ENCODE results near the gene KIF25. TPM values are rescaled to one million over a fixed set of nuclear protein-coding genes. Genes with fewer than 3 reads are reported as not detected.
"Not testable (repeated sequence)": the region's sequence is repeated elsewhere in the genome, so short reads cannot be mapped to it uniquely, and the experiment has no call there.

Gene KIF25
- polyA plus RNA-seq, 5 donors: 10.9 to 13.7 (median 13.2) TPM

DNA sequence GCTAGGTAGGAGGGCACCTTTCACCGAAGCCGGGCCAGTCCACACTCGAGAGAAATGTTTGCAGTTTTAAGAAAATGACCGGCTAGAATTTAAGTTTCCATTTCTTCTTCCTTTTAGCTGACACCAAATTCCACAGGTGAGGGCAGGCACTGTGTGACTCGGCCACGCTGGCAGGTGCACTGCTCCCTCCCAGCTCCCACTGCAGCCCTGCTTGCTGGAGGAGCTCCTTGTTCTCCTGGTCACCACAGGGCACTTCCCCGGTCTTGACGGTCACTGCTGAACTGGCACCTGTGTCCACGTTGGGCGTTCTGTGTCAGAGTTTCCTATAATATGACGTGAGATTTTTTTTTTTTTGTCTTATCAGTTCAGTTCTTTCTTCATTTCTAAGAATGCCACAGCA lies 3.6 kb upstream of the KIF25 start:
- DNase-seq: no peak

DNA sequence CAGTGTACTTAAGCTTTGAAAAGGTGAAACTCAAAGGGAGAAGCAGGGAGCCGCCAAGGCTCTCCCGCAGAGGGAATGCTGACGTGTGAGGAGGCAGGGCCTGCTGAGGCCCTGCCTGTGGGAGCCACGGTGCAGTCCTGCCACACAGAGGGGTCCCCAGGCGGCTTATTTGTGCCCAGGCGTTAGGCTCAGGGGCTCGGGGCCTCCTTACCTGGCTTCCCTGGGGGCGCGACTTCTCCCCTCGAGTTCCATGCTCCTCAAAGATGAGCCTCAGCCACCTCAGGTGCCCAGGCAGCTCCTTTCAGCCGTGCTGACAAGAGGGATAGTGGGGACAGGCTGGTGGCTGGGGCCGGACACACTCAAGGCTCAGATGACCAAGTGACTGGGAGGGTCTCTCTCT lies 2.2 kb upstream of the KIF25 start:
- no peak for DNase-seq

GRCh38 chr6:167995731-167996151 lies 1.7 kb upstream of the KIF25 start:
- DNase-seq: no peak

DNA sequence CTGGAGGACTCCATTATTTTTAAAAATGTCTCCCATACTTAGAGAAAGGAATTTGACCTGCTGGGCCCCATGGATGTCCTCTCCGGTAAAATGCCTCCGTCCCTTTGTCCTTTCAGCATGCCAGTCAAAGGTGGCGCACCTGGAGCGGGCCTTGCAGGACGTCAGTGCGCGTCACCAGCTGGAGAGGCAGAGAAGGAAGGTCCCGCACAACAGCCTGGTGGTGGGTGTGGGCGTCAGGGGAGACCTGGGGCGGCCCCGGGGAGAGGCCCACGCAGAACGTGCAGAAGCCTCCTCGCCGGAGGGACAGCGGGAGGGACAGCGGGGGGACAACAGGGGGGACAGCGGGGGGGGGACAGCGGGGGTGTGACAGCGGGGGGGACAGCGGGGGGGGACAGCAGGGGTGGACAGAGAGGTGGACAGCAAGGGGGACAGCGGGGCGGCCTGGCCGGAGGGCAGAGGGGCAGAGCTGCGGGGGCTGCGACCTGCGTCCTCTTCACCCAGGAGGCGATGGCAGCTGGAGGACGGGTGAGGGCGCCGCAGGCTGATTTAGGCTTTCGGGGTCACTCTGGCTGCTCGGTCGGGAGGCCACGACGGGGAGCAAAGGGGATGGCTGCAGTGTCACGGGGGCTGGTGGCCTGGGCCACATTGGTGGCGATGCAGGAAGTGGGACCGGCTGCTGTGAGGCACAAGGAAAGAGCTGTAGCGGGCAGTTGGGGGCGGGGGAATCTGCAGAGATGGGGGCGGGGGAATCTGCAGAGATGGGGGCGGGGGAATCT lies 859 bp upstream of the KIF25 start:
- no peak for DNase-seq

- DNase-seq: no peak
Observed at GRCh38 chr6:167998215-167998614, 744 bp downstream of the KIF25 start.

DNA sequence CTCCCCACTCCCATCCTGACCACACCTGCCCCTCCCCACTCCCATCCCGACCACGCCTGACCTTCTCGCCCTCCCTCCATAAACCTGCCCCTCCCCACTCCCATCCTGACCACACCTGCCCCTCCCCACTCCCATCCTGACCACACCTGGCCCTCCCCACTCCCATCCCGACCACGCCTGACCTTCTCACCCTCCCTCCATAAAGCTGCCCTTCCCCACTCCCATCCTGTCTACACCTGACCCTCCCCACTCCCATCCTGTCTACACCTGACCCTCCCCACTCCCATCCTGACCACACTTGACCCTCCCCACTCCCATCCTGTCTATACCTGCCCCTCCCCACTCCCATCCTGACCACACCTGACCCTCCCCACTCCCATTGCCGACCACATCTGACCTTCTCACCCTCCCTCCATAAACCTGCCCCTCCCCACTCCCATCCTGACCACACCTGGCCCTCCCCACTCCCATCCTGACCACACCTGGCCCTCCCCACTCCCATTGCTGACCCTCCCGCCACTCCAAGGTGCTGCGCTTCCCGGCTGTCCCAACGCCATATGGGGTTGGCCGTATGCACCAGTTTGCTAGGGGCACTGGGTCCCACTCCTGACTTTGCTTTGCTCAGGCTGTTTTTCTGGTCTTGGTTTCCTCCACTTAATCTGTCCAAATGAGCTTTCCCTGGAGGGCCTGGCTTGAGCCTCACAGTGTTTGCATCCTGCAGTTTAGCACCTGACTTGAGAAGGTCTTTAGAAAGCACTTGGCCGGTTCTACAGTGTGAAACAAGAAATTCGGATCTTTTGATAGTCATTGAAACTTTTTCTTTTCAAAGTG lies 2.9 kb downstream of the KIF25 start:
- no peak for DNase-seq

GRCh38 chr6:168001029-168001332 lies 3.5 kb downstream of the KIF25 start:
- no peak for DNase-seq

GRCh38 chr6:168001514-168001913 lies 4.0 kb downstream of the KIF25 start:
- DNase-seq: not testable (repeated sequence)

DNA sequence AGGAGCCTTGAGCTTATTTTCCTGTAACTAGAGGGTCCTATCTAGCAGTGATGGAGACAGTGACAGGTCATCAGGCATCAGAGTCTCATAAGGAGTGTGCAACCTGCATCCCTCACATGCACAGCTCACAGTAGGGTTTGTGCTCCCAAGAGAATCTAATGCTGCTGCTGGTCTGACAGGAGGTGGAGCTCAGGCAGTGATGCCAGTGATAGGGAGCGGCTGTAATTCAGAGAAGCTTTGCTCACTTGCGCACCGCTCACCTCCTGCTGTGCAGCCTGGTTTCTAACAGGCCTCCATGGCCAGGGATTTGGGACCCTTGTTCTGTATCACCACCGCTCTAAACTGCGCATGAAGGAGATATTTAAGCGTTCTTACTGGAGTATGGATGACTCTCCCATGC lies 5.3 kb downstream of the KIF25 start:
- no peak for DNase-seq

DNA sequence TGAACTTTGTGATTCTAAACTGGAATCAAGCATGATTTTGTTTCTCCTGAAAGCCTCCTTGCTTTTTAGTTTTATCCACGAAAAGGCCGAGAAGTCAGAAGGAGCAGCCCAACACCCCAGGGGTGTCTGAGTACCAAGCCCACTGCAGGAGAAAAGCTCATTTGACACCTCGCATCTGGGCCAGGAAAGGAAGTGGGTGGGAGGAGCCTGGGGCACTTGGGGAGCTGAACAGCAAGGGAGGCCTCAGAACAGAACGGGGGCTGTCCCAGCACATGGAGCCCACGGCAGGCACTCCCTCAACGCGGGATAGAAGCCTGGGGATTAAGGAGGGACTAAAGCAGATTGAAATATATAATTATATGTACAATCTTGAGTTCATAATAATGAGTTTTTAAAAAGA lies 6.6 kb downstream of the KIF25 start:
- no peak for DNase-seq

- no peak for DNase-seq
Observed at GRCh38 chr6:168004945-168005344, 7.5 kb downstream of the KIF25 start.

- no peak for DNase-seq
Observed at GRCh38 chr6:168005796-168006195, 8.3 kb downstream of the KIF25 start.

- DNase-seq: no peak
Observed at GRCh38 chr6:168007592-168008338, 10.3 kb downstream of the KIF25 start.

GRCh38 chr6:168009331-168009730 lies 11.9 kb downstream of the KIF25 start:
- DNase-seq: no peak

DNA sequence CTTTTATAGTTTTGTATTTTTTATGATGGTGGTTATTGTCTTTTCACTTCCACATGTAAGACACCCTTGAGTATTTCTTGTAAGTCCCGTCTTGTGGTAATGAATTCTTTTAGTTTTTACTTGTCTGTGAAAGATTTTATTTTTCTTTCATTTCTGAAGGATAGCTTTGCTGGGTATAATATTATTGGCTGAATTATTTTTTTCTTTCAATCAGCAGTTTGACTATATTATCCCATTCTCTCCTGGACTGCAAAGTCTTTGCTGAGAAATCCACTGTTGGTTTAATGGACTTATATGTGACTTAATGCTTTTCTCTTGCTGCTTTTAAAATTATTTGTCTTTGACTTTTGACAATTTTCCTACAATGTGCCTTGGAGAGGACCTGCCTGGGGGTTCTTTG lies 13.8 kb downstream of the KIF25 start:
- DNase-seq: no peak

DNA sequence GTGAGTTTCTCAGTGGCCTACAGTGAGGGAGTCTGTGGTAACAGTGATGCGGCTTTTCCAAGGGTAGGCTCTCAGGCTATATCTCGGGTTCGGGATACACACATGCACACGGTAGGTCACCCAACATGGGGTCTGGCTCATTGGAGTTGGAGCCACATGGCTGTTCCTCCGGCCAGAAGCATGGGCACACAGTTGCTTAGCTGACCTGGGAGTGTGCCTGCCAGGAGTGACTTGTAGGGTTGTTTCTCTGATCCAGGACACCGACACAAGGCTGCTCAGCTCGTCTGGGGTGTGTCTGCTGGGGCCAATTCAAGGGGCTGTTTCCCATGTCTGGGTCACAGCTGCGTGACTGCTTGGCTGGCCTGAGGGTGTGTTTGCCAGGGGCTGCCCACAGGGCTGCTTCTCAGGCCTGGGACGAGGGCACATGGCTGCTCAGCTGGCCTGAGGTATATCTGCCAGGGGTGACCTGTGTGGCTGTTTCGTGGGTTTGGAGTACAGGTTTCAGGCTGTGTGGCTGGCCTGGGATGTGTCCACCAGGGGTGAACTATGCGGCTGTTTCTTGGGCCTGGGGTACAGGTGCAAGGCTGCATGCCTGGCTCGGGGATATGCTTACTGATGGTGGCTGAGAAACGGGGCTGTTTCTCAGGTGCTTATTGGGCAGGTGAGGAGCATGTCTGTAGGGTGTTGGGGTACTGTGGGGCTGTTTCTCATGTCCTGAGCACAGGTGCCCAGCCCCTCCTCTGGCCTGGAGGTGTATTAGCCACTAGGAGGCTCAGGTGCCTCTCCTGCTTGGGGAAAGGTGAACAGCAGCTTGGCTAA lies 15.2 kb downstream of the KIF25 start:
- DNase-seq: no peak

DNA sequence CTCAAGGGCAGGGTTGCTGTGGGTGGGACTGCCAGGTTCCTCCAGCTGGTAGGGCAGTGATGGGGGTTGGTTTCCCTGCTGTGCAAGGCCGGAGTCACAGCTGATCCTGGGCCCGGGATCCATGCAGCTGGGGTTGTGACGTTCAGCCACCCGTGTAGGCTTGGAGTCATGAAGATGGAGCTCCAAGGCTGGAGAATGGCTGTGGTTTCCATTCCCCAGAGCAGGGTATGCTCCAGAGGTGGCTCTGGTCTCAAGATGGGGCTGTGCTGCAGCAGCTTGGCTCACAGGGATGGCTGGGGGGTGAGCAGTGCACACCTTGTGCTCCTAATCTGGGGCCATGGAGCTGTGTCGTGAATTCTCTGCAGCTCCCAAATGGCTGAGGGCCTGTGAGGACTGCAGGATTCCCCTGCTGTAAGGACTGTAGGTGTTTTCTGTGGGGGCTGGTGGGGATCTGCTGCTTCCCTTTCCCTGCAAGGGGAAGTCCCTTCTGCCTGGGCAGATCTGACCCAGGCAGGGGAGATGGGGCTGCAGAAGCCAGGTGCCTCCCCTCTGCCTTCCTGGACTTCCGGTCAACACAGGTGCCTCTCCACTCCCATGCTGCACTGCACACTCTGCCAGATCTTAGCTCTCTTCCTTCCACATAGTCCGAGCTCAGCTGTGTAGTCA lies 15.9 kb downstream of the KIF25 start:
- DNase-seq: no peak

DNA sequence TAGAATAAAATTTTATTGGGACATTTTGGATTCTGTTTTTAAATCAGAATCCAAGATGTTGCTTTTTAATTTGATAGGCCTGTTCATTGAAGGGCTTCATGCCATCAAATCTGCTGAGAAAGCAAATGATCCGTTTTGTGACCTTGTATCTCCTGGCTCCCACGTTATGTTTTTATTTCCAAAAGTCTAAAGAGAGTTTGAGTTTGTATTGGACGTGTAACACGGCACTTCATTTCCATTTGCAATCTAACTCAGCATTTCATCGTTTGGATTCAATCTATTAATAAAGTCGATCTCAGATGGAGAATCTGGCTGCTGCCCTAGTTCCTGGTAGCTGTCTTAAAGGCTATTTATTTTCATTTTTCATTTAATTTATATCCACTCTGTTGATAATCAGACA lies 17.0 kb downstream of the KIF25 start:
- DNase-seq: peak; percentile 83 to 85

DNA sequence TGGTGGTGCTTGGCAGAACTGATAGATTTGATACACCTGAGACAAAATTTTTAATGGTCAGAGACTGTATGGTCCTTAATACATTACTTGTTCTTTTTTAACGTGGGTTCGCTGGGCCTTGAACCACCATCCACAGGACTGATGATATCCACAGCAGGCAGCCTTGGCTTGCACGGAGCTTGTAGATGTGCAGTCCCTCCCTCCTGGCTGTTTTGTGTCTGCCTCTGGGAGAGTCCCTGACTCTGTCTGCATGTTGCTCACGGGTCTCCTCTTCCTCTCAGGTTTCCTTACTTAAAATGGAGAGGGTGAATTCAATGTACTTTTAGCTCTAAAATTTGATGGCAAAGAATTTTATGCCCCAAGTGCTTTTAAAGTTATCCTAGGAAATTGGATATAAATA lies 17.5 kb downstream of the KIF25 start:
- DNase-seq: no peak

DNA sequence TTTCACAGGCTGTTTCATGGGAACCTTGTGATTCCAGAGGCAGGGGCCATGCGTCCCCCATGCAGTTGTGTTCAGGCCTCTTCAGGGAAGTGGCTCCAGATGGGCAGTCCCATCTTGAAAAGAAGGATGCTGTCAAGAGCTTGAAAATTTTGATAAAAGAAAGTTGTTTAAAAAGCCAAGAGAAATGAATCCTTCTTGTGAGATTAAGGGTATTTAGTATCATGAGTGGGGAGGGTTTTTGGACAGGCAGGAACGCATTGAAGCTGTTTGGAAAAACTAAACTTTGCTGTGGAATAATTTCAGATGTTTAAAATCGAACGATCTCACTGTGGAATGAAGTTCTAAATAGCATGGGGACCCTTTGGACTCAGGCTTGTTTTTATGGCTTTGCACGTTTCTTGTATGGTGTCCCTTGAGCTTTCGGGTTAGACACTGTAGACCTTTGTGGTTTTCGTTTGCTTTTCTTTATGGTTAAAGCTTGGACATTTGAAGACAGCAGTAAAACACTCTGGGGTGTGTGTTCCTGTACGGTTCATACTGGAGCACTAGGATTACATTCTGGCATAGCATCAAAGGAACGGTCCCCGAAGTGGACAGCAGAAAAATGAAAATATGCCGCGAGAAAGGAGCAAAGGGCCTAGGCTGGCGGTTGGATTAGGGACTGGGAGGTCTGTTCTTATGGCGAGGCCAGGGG lies 18.2 kb downstream of the KIF25 start:
- no peak for DNase-seq
